ENCODE measurements around the gene ASIC2.

ASIC2 gene

DNA sequence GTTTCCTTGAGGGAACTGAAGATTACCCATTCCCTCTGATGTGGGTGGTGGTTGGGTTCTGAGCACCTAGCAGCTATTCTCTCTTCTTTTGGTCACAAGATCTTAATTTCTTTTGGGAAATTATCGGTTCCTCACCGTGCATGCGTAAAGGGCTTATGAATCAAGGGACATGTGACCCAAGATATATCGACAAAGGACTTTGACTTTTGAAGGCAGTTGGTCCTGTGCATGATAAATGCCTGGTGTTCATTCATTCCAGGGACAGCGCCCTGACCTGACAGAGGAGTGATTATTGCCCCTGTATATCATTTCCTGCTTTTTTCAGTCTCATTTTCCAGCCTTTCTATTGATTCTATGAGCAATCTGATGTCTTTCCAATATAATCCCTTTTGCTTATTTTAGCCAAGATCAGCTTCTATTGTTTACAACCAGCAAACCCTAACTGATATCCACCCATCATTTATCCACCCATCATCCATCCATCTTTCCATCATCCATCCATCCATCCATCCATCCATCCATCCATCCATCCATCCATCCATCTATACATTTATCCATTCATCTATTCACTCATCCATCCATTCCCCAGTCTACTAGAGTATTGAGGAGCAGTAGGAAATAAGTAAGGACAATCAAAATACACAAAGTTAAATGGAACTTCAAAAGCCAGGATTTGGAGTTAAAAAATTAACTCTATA lies 25.1 kb downstream of the ASIC2 start:
- H3K27me3 ChIP-seq (ENCODE audit: insufficient read depth, low read length): no peaks in the 10 kb centered on the region
- peaks cover 21% of the 10 kb centered on the region for H3K4me1 ChIP-seq (ENCODE audit: control insufficient read depth, insufficient read depth, low read length, unreplicated experiment)
- H3K4me3 ChIP-seq (ENCODE audit: low read depth, low read length): no peak overlapping the region
- no peak overlapping the region for H2AFZ ChIP-seq (ENCODE audit: low read length, unreplicated experiment)
- H3K36me3 ChIP-seq (ENCODE audit: insufficient read depth, low read length): no peaks in the 10 kb centered on the region
- H3K27ac ChIP-seq (ENCODE audit: low read depth, low read length): peak overlapping the region; percentile 58
- no peaks in the 10 kb centered on the region for H3K79me2 ChIP-seq (ENCODE audit: control insufficient read depth, insufficient read depth, low read length, unreplicated experiment)

GRCh38 chr17:33267271-33267790 lies 25.8 kb downstream of the ASIC2 start:
- Histone ChIP-seq H3K27ac (ENCODE audit: low read depth, low read length) (peak overlapping the region; percentile 58), H3K27me3 (ENCODE audit: insufficient read depth, low read length) (no peaks in the 10 kb centered on the region), H3K4me1 (ENCODE audit: control insufficient read depth, insufficient read depth, low read length, unreplicated experiment) (peaks cover 21% of the 10 kb centered on the region), H3K4me3 (ENCODE audit: low read depth, low read length) (peak overlapping the region; percentile 38), H3K79me2 (ENCODE audit: control insufficient read depth, insufficient read depth, low read length, unreplicated experiment) (no peaks in the 10 kb centered on the region), H3K36me3 (ENCODE audit: insufficient read depth, low read length) (no peaks in the 10 kb centered on the region), H2AFZ (ENCODE audit: low read length, unreplicated experiment) (no peak overlapping the region)

GRCh38 chr17:33266611-33267010 lies 26.5 kb downstream of the ASIC2 start:
- H3K4me3 ChIP-seq (ENCODE audit: low read depth, low read length): no peak overlapping the region
- H3K27me3 ChIP-seq (ENCODE audit: insufficient read depth, low read length): no peaks in the 10 kb centered on the region
- peaks cover 21% of the 10 kb centered on the region for H3K4me1 ChIP-seq (ENCODE audit: control insufficient read depth, insufficient read depth, low read length, unreplicated experiment)

DNA sequence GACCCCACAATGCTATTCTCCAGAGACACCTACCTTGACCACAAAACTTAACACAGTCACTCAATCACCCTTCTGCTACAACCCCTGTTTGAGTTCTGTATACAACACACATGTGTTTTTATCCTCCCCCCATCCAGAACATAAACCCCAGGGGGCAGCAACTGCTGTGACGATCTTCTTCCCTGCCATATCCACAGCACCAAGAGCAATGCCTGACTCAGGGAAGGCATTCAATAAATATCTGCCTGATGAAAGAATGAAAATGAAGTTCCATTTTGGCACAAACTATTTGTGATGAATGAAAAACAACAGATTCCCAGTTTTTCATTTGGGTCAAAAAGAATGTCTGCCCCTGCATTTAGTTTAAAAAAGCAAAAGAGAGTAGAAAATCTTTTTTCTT lies 27.0 kb downstream of the ASIC2 start:
- no peaks in the 10 kb centered on the region for H3K36me3 ChIP-seq (ENCODE audit: insufficient read depth, low read length)

More at GRCh38 chr17:33266611-33267010, 26.5 kb downstream of the ASIC2 start:
- Histone ChIP-seq H3K27ac (ENCODE audit: low read depth, low read length) (no peak overlapping the region), H2AFZ (ENCODE audit: low read length, unreplicated experiment) (no peak overlapping the region), H3K79me2 (ENCODE audit: control insufficient read depth, insufficient read depth, low read length, unreplicated experiment) (no peaks in the 10 kb centered on the region), H3K36me3 (ENCODE audit: insufficient read depth, low read length) (no peaks in the 10 kb centered on the region)

DNA sequence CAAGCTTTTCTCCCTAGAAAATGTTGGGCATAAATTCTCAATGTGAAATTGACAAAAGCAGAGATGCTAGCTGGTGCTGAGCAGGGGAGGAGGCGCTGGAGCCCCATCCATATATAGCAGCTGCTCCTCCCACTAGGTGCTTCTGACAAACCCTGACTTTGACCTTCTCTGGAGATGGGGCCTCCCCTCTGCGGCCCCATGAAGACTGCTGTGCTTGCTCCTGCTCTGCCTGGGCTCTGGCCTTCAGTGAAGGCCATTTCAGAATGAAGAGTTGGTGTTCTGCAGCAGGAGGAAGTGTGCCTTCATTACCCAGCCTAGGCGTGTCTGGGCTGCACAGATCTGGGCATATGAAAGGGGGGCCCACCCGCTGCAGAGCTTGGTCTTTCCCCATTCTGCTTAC lies 29.7 kb downstream of the ASIC2 start:
- Histone ChIP-seq H3K36me3 (ENCODE audit: insufficient read depth, low read length) (no peaks in the 10 kb centered on the region), H3K27ac (ENCODE audit: low read depth, low read length) (no peak overlapping the region), H3K4me1 (ENCODE audit: control insufficient read depth, insufficient read depth, low read length, unreplicated experiment) (peaks cover 21% of the 10 kb centered on the region), H3K4me3 (ENCODE audit: low read depth, low read length) (no peak overlapping the region), H3K27me3 (ENCODE audit: insufficient read depth, low read length) (no peaks in the 10 kb centered on the region), H2AFZ (ENCODE audit: low read length, unreplicated experiment) (no peak overlapping the region), H3K79me2 (ENCODE audit: control insufficient read depth, insufficient read depth, low read length, unreplicated experiment) (no peaks in the 10 kb centered on the region)

More for the DNA sequence above, 27.0 kb downstream of the ASIC2 start:
- Histone ChIP-seq H3K27ac (ENCODE audit: low read depth, low read length) (no peak overlapping the region), H3K79me2 (ENCODE audit: control insufficient read depth, insufficient read depth, low read length, unreplicated experiment) (no peaks in the 10 kb centered on the region), H3K4me1 (ENCODE audit: control insufficient read depth, insufficient read depth, low read length, unreplicated experiment) (peaks cover 21% of the 10 kb centered on the region), H3K4me3 (ENCODE audit: low read depth, low read length) (no peak overlapping the region), H3K27me3 (ENCODE audit: insufficient read depth, low read length) (no peaks in the 10 kb centered on the region), H2AFZ (ENCODE audit: low read length, unreplicated experiment) (no peak overlapping the region)

DNA sequence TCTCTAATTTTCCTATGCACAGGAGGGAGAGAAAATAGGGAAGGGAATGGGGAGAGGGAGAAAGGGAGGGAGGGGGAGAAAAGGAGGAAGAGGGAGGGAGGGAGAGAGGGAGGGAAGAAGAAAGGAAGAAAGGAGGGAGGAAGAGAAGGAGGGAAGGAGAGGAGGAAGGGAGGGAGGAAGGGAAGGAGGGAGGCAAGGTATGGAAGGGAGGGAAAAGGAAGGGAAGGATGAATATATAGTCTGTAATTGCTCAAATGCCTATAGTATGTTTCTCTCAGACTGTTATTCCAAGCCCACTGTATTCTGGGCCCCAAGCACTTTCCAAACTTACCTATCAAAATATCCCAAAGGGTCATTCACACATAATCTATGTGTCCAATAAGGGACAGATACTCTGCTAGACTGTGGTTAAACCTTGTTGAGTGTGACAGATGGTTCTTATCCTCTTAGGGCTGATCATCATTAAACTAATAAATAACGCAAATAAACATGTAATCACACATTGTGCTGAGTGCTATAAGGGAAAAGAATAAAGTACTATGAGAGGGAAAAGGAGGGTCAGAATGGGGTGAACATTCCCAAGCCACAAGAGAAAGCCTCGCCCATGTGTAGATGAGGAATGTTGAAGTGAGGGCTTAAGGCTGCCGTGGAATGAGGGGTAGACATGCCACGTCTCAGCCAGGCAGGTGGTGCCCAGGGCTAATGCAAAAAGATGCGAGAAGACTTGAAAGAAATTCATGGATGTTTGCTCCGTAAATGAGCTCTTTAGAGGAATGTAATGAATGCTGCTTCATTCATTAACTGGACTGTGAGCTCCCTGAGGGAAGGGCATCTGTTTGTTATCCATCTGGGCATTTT lies 30.6 kb downstream of the ASIC2 start:
- H2AFZ ChIP-seq (ENCODE audit: low read length, unreplicated experiment): no peak overlapping the region
- no peaks in the 10 kb centered on the region; the same call in 1 of the 2 replicates for H3K27me3 ChIP-seq (ENCODE audit: insufficient read depth, low read length)
- H3K36me3 ChIP-seq (ENCODE audit: insufficient read depth, low read length): no peaks in the 10 kb centered on the region
- H3K79me2 ChIP-seq (ENCODE audit: control insufficient read depth, insufficient read depth, low read length, unreplicated experiment): no peaks in the 10 kb centered on the region
- no peak overlapping the region for H3K4me3 ChIP-seq (ENCODE audit: low read depth, low read length)
- H3K27ac ChIP-seq (ENCODE audit: low read depth, low read length): no peak overlapping the region
- H3K4me1 ChIP-seq (ENCODE audit: control insufficient read depth, insufficient read depth, low read length, unreplicated experiment): peaks cover 16% of the 10 kb centered on the region

GRCh38 chr17:33261820-33262219 lies 31.3 kb downstream of the ASIC2 start:
- no peaks in the 10 kb centered on the region; the same call in 1 of the 2 replicates for H3K27me3 ChIP-seq (ENCODE audit: insufficient read depth, low read length)
- H2AFZ ChIP-seq (ENCODE audit: low read length, unreplicated experiment): no peak overlapping the region
- H3K4me1 ChIP-seq (ENCODE audit: control insufficient read depth, insufficient read depth, low read length, unreplicated experiment): peaks cover 9% of the 10 kb centered on the region
- no peak overlapping the region for H3K27ac ChIP-seq (ENCODE audit: low read depth, low read length)
- no peaks in the 10 kb centered on the region for H3K36me3 ChIP-seq (ENCODE audit: insufficient read depth, low read length)
- no peak overlapping the region for H3K4me3 ChIP-seq (ENCODE audit: low read depth, low read length)
- no peaks in the 10 kb centered on the region for H3K79me2 ChIP-seq (ENCODE audit: control insufficient read depth, insufficient read depth, low read length, unreplicated experiment)

GRCh38 chr17:33260638-33261037 lies 32.5 kb downstream of the ASIC2 start:
- Histone ChIP-seq H2AFZ (ENCODE audit: low read length, unreplicated experiment) (no peak overlapping the region), H3K4me3 (ENCODE audit: low read depth, low read length) (no peak overlapping the region), H3K4me1 (ENCODE audit: control insufficient read depth, insufficient read depth, low read length, unreplicated experiment) (no peaks in the 10 kb centered on the region), H3K27ac (ENCODE audit: low read depth, low read length) (no peak overlapping the region), H3K36me3 (ENCODE audit: insufficient read depth, low read length) (no peaks in the 10 kb centered on the region), H3K79me2 (ENCODE audit: control insufficient read depth, insufficient read depth, low read length, unreplicated experiment) (no peaks in the 10 kb centered on the region), H3K27me3 (ENCODE audit: insufficient read depth, low read length) (no peaks in the 10 kb centered on the region; the same call in 1 of the 2 replicates)

DNA sequence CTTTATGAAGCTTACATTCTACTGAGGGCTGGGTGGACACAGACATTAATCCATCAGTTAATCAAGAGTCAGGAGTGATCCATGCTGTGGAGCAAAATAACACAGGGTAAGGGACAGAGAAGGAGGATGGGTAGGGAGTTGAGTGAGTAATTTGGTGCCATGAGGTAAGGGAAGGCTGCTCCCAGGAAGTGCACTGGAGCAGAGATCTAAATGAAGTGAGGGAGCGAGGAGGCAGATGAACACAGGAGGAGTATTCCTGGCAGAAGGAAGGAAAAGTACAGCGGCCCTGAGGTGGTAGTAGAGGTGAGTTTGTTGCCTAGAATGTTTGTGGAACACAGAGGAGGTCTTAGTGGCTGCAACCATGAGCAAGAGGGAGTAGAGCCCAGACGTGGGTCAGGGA lies 34.8 kb downstream of the ASIC2 start:
- H3K4me3 ChIP-seq (ENCODE audit: low read depth, low read length): no peak overlapping the region
- no peak overlapping the region for H3K27ac ChIP-seq (ENCODE audit: low read depth, low read length)
- H3K4me1 ChIP-seq (ENCODE audit: control insufficient read depth, insufficient read depth, low read length, unreplicated experiment): no peaks in the 10 kb centered on the region
- peaks cover 14% of the 10 kb centered on the region; the same call in 1 of the 2 replicates for H3K27me3 ChIP-seq (ENCODE audit: insufficient read depth, low read length)
- no peaks in the 10 kb centered on the region for H3K79me2 ChIP-seq (ENCODE audit: control insufficient read depth, insufficient read depth, low read length, unreplicated experiment)
- no peak overlapping the region for H2AFZ ChIP-seq (ENCODE audit: low read length, unreplicated experiment)
- no peaks in the 10 kb centered on the region for H3K36me3 ChIP-seq (ENCODE audit: insufficient read depth, low read length)

DNA sequence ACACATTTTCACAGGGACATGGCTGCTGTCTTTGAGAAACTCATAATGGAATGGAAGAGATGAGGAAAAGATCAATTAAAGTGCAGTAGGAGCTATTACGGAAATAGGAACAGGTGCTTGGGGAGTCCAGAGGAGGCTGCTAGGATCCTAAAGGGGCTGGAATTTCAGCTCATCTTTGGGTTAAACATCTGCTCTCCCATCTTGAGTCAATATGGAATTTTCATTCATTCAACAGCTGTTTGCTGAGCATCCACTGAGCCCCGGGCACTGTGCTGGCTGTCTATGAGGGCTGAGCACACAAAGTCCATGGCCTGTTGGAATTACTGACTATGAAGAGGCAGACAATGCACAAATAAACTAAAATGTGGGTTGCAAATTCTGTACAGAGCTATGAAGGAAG lies 47.9 kb downstream of the ASIC2 start:
- Histone ChIP-seq H2AFZ (ENCODE audit: low read length, unreplicated experiment) (no peak overlapping the region), H3K27ac (ENCODE audit: low read depth, low read length) (no peak overlapping the region), H3K4me3 (ENCODE audit: low read depth, low read length) (no peak overlapping the region), H3K79me2 (ENCODE audit: control insufficient read depth, insufficient read depth, low read length, unreplicated experiment) (no peaks in the 10 kb centered on the region), H3K4me1 (ENCODE audit: control insufficient read depth, insufficient read depth, low read length, unreplicated experiment) (peaks cover 12% of the 10 kb centered on the region), H3K36me3 (ENCODE audit: insufficient read depth, low read length) (no peaks in the 10 kb centered on the region), H3K27me3 (ENCODE audit: insufficient read depth, low read length) (no peaks in the 10 kb centered on the region)

All from ACC112 (cell line).